GM18873 (cell line): ENCODE results near the gene PSME3IP1.
"Not testable (repeated sequence)": the region's sequence is repeated elsewhere in the genome, so short reads cannot be mapped to it uniquely, and the experiment has no call there.

Source experiments
- ATAC-seq: cut with Tn5 transposase; IDR thresholded peaks from one replicate; pipeline ENCODE4 v1.9.1; 2021; ENCODE audit warnings: mild to moderate bottlenecking, moderate library complexity, moderate number of reproducible peaks; ENCODE audit not compliant: unreplicated experiment, low FRiP score

PSME3IP1 gene

DNA sequence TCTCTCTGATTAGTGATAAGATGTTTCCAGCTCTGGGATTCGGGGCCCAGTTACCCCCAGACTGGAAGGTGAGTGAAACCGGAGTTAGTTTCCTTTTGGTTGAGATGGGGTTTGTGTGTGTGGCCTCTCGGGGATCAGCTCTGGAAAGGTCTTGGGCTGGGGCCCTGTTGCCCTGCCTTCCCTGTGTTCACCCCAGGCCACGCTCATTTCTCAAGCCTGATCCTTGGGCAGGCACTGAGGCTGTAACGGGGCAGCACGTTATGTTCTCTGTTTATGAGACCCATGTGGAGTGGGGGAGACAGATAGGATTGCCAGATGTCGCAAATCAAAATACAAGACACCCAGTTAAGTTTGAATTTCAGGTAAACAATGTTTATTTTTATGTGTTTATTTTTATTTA, 58.0 kb downstream of the PSME3IP1 start:
- ATAC-seq = no peak

DNA sequence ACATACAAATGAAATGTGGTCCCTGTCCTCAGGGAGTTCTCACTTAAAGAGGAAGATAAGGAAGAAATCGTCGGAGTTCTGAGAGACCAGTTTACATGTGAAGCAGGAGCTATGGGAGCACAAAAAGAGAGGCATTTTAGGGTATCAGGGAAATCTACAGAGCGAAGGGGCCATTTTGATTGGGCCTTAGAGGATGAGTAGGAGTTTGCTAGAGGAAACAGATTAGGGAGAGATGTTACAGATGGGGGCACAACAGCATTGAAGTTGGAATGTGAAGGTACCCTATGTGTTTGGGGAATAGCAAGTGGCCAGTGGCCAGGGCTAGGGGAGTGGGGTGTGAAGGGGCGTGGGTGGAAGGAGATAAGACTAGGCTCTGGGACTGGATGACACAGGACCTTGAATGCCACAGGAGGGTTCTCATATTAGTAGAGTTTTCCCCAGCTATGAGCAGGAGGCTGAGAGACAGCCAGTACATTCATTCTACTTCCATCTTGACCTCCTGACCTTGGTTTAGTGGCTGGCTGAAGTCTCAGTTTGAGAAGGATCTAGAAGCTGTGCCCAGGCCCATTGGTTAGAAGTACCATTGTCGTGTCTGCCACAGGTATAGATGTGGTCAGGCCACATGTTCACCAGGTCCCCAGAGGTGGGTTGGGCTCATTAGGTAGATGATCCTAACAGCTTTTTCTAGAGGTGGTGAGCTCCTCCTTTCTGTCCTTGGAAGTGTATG, 58.6 kb downstream of the PSME3IP1 start:
- ATAC-seq = peak; percentile 42

DNA sequence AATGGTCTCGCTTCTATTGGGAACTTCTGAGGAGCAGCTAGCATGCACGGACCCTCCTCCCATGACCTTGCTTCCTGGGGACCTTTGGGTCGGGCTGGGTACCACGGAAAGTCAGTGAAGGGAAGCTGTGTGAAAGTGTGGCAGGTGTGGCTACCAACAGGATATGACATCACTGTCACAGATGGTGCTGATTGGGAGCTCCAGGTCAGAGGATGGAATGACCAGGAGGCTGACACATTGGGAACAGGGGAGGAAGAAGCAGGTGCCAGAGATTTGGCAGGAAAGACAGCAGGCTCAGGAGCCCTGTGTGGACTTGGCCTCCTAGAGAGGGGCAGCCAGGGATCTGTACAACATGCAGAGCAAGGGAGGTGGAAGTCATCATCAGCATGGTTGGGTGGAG, 59.4 kb downstream of the PSME3IP1 start:
- ATAC-seq = no peak

DNA sequence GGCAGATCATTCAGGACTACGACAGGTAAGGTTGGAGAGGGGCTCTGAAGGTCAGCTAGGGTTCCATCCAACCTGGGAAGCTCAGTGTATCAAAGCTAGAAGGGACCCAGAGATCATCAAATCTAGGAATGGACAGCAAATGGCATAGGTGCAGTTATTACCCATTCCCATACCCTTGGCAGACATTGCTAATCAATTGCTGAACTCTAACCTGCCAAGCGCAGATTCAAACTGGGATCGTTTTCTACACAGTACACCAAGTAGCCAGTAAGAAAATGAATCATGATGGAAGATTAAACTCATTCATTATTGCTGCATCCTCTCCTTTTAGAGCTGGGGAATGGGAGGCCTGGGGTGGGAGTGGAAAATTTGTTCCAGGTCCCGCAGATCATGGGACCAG, 59.9 kb downstream of the PSME3IP1 start:
- ATAC-seq = no peak

DNA sequence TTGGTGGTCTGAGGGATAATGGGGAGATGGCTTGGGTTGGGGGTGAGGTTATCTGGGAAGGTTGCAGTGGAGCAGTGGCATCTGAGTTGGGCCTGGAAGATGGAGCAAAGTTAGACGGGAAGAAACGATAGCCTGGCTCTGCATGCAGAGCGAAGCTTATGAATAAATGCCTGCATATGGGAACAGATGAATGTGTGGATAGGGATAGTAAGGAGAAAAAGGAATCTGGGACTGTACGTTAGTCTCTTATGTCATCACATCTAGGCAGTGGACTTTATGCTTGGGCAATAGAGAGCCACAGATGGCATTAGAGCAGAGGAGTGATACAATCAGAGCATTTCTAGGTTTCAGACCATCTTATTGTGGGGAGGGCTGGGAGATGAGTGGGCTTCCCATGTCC, 60.5 kb downstream of the PSME3IP1 start:
- no peak for ATAC-seq

DNA sequence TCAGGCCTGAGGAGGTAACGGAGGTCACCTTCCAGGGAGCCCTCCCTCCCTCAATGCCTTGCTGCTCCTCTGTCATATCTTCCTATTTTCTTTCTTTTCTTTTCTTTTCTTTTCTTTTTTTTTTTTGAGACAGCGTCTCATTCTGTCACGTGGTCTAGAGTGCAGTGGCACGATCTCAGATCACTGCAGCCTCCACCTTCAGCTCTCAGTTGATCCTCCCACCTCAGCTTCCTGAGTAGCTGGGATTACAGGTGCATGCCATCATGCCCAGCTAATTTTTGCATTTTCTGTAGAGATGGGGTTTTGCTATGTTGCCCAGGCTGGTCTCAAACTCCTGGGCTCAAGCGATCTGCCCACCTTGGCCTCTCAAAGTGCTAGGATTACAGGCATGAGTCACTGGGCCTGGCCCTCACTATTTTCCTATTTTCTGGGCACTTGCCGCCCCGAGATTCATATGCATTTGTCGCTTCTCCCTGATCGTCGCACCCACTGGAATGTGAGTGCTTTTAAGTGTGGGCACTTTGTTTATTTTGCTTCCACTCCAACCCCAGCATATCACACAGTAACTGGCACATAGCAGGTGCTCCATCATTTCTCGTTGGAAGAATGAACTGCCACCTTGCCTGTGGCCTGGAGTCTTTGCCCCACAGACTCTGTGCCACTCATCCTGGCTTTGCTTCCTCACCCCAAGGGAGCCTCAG, 61.7 kb downstream of the PSME3IP1 start:
- ATAC-seq = no peak

DNA sequence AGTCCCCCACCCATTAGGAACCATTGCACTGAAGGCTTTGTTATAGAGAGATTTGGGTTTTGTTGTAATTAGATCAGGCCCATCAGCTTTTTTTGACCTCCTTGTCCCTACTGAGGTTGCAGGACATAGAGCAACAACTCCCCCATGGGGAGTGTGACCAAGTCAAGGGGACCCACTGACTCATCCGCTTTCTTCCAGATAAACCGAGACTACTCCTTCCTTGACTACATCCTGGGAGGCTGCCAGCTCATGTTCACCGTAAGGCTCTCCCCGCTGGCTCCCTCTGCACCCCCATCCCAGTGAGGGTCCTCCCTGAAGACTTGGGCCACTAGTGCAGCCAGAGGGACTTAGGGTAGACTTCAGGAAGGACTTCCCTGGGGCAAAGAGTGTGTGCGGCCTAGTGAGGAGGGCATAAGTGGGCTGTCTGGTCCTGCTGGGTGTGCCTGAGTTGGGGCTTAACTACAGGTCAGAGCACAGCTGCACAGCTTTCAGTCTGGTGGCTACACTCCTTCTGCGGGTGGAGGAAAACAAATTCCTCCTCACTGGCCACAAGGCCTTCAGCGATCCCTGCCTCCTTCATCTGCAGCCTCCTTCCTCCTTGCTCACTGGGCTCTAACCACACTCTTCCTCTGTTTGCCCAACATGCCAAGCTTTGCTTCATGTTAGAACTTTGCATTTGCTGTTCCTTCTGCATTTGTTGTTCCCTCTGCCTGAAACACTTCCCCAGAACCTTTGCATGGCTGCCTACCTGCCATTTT, 62.4 kb downstream of the PSME3IP1 start:
- ATAC-seq = no peak

DNA sequence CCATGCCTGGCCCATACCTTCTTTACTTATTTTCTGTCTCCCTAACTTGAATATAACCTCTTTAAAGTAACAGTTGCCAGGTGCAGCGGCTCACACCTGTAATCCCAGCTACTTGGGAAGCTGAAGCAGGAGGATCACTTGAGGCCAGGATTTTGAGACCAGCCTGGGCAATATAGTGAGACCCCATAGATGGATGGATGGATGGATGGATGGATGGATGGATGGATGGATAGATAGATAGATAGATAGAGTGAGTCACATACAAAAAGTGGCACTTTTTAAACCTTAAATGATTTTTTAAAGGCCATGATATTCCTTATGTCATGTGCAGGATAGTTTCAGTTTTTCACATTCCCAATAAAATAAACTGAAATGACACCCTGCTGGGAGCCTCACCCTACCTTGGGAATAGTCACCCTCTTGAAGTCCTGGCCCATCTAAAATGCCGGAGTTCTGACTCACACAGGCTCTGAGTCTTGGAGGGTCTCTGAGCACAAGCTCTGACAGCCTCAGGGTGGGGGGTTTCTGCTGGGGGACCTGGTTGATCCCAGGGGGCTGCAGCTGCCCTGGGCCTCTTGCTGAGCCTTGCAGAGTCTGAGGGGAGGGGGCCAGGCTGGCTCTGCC, 67.3 kb downstream of the PSME3IP1 start:
- ATAC-seq = no peak

DNA sequence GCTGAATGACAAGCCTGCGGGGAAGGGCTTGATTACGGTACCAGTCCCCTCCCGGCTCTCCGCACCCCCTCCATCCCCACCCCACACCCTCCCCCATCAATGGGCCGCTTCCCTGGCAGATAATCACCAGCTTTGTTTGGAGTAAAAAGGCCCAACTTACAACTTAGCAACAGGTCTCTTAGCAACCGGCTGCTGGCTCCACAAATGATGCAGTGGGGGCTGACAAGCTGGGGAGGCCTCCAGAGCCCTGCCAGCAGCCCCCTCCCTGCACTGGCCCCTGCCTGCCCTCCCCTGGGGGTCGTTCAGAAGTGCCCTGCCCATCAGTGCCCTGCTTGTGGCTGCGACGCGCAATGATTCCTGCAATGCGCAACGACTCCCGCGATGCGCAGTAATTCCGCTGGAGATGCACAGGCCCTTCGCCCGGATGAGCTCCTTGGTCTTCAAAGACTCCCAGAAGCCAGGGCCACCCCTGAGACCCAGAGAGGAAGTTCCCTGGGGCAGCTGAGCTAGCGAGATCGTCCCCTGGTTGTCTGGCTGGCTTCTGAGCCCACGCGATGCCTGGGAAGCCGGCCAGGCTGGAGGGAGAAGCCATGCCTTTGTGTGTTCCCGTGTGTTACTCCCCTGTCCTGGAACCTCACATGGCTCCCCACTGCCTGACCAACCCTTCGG, 70.2 kb downstream of the PSME3IP1 start:
- ATAC-seq = no peak

DNA sequence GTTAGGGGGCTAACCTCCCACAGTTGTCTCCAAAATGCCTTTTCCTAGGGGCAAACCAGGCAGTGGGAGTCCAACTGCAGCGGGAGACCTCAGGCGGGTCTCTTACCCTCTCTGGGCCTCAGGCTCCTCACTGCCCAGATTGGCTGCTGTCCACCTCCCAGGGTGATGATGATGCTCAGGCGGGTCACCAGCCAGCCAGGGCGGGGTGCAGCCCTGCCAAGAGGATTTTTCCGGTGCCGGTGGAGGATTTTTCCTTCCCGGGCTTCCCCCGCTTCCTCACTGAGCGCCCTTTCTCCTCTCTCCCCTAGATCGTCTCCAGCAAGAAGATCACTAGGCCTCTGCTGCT, 70.7 kb downstream of the PSME3IP1 start:
- ATAC-seq = no peak

DNA sequence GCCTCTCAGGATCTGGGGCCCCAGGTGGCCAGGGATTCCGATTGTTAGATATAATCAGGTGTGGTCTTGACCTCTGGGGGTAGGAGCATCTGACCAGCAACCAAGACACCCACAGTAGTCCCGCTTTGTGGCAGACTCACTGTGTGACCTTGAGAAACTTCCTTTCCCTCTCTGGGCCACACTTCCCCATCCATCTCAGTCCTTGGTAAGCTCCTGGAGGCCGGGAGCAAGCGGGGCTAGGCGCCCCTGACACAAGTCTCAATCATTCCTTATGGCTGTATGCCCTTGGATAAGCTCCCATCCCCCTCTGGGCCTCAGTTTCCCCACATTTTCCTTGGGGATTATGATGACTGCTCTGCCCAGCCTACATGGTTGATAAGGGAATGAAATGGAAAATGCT, 72.2 kb downstream of the PSME3IP1 start:
- ATAC-seq = no peak

DNA sequence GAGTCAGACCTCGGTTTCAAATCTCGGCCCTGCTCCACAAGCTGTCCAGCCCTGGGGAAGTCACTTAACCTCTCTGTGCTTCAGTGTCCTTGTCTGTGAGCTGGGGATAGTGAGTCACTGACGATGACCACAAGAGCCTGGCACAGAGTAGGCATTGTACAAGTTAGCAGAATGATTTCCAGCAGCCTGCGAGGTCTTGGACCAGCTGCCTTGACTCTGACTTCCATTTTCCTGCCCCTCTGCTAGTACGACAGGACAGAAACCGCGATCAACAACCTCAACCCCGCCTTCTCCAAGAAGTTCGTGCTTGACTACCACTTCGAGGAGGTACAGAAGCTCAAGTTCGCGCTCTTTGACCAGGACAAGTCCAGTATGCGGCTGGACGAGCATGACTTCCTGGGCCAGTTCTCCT, 72.8 kb downstream of the PSME3IP1 start:
- ATAC-seq = no peak

DNA sequence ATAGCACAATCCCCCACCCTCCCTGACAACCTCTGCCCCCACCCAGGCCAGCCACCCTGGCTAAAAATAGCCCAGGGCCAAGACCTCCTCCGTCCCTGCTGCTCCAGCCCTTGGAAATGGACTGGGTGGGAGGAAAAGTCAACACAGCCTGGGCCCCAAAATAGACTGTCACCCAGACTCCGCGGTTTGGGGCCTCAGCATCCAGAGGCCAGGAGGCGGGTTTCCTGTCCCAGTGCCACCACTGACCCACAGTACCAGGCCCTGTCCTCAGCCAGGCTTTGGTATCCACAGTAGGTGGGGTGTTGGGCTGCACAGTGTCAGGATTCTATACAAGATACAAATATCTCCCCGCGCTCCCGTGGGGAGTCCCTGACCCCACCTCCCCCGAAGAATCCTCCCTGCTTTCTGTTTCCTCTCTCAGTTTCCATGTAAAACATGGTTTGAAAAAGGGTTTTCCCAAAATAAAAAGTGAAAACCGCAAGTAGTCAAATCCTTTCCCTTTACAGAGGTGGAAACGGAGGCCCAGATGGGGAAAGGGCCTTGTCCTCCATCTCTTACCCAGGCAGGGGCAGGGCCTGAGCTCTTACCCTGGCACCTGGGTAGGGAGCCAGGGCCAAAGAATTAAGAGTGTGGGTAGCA, 73.3 kb downstream of the PSME3IP1 start:
- ATAC-seq = no peak

DNA sequence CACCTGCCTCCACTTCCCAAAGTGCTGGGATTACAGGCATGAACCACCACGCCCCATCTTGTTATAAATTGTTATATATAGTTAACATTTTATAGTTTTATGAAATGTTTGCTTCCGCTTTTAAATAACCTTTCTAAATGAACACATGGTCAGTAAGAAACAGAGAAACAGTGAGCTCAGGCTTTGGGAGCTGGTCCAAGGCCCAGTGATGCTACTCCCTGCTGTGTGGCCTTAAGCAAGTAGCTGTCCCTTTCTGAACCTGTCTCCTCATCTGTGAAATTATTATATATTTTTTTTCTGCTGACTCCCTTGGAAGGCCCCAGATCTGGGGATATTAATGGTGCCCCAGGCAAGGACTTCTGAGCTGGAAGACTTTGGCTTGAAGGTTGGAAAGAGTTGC, 74.4 kb downstream of the PSME3IP1 start:
- no peak for ATAC-seq

DNA sequence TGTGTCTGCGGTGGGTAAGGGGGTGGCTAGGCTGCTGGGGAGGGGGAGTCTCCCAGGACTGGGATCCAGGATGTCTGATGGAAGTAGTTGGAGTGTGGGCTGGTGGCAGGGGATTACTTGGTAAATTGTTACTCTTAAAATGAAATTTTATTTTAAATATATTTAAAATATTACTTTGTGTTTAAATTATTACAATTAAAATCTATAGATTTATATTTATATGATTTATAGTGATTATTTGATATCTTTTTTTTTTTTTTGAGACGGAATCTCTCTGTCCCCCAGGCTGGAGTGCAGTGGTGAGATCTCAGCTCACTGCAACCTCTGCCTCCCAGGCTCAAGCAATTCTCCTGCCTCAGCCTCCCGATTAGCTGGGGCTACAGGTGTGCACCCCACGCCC, 74.9 kb downstream of the PSME3IP1 start:
- ATAC-seq = no peak

DNA sequence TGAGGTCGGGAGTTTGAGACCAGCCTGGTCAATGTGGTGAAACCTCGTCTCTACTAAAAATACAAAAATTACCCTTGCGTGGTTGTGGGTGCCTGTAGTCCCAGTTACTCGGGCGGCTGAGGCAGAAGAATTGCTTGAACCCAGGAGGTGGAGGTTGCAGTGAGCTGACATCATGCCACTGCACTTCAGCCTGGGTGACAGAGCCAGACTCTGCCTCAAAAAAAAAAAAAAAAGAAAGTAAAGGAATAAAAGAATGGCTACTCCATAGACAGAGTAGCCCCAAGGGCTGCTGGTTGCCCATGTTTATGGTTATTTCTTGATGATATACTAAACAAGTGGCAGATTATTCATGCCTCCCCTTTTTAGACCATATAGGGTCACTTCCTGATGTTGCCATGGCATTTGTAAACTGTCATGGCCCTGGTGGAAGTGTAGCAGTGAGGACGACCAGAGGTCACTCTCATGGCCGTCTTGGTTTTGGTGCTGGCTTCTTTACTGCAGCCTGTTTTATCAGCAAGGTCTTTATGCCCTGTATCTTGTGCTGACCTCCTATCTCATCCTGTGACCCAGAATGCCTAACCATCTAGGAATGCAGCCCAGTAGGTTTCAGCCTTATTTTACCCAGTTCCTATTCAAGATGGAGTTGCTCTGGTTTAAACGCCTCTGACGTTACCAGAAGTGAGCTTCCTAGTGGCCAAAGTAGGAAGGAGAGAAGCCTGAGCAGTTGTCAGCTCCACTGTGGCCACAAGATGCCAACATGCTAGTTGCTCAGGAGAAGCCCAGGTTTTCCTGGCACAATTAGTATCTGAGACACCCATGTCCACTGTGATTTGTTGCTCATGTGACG, 76.4 kb downstream of the PSME3IP1 start:
- not testable (repeated sequence) for ATAC-seq

DNA sequence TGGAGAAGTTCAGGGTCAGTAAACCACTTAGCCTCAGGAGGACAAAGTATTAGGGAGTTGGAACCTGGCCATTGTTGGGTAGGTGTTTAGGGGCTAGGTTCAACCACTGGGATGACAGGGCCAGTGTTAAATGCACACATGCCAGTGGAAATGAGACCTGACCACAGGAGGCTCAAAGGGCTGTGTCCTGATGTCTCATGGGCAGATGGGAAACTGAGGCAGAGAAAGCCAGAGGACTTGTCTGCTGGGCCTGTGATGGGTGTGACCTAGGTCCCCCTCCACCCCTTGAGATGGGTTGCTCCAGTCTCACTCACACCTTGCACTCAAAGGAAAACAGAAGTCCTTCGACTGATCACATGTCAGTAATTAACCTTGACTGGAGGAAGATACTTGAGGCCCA, 77.4 kb downstream of the PSME3IP1 start:
- ATAC-seq = no peak

DNA sequence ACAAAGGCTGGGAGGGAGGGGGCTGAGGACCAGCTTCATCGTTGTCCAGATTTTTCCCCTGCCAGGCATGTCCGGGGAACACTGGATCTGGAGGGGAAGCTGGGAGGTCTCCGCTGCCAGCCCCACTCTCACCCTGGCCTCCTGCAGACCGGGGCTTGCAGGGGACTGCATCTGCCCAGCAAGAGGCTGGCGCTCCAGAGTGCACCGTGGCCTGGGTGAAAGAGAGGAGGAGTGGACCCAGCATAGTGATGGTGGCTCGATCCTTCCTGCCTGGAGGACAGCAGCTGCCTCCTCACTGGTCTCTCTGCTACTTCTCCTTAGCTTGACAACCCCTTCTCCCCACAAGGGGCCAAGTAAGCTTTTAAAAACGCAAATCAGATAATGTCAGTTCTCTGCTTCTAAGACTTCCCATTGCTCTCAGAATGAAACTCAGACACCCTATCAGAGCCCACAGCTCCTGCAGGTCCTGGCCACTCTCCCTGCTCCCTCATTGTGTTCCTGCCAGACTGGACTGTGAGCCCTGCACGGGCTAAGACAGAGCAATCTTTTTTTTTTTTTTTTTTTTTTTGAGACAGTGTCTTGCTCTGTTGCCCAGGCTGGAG, 78.4 kb downstream of the PSME3IP1 start:
- no peak for ATAC-seq

DNA sequence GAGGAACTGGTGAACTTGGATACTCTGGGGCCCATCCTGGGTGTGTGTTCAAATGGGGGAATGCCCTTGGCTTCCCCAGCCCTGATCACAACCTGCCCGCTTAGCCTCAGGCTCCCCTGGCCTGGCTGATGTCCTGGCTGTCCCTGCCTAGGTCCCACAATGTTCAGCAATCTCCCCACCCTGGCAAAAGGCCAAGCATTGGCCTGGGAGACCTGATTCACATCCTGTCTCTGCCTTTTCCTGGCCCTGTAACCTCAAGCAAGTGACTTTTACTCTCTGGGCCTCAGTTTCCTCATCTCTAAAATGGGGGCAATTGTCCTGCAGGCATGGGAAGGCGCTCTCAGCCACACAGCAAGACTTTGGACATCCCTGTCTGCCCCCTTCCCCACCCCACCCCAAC, 79.1 kb downstream of the PSME3IP1 start:
- ATAC-seq = no peak
